Mammary epithelial cell (primary cell): ENCODE measurements around the gene PHF2.

Experiments
- CTCF ChIP-seq, 2 donors: IDR thresholded peaks in 1 of 2; conservative IDR thresholded peaks in 1 of 2; 2 replicates each; pipeline ENCODE4 v1.5.1; 2011 to 2012; ENCODE audit warnings: inconsistent platforms in 2 of 2, low read length in 2 of 2, mild to moderate bottlenecking in 2 of 2, control low read depth in 1 of 2, low read depth in 1 of 2; ENCODE audit not compliant: insufficient read depth in 1 of 2; ENCODE audit errors: extremely low read depth in 1 of 2
- EZH2 ChIP-seq: IDR thresholded peaks from 2 replicates; pipeline ENCODE4 v1.6.1; 2012; ENCODE audit warnings: low read length, inconsistent platforms, borderline replicate concordance

- TF ChIP-seq CTCF (conservative IDR thresholded peaks at IDR 0.05 in 1 of 2, IDR thresholded peaks at IDR 0.05 in 1 of 2; ENCODE audit: extremely low read depth in 1 of 2, insufficient read depth in 1 of 2, low read depth in 1 of 2, low read length in 2 of 2) (no peak), EZH2 (no peak)
These were observed 11.3 kb upstream of the PHF2 start for GRCh38 chr9:93565089-93565488.
